Lower leg skin (tissue), 4 donors: ENCODE measurements around the gene PRICKLE2. TPM values are rescaled to one million over a fixed set of nuclear protein-coding genes. Genes with fewer than 3 reads are reported as not detected.

Source experiments
- DNase-seq, 2 donors: peaks; one replicate each; pipeline ENCODE4 v3.0.0-alpha.2; 2019; ENCODE audit warnings: low spot score in 2 of 2
- H3K4me3 ChIP-seq: fragments of 200-600 bp; sonication (generic); 2 replicates; pipeline ENCODE4 v1.5.1; 2017; ENCODE audit warnings: mild to moderate bottlenecking, low read depth; ENCODE audit not compliant: poor library complexity, severe bottlenecking
- CTCF ChIP-seq, 3 donors: fragments of 450-650 bp; IDR thresholded peaks; one replicate each; pipeline ENCODE4 v1.5.1; 2016; ENCODE audit warnings: antibody characterized with exemption in 3 of 3, mild to moderate bottlenecking in 3 of 3, moderate library complexity in 2 of 3
- POLR2A ChIP-seq, 2 donors: fragments of 450-650 bp; IDR thresholded peaks; one replicate each; pipeline ENCODE4 v1.6.1; 2016 to 2017; ENCODE audit warnings: antibody characterized with exemption in 2 of 2, mild to moderate bottlenecking in 1 of 2, moderate library complexity in 1 of 2
- WGBS, 2 donors: methylation state at CpG; one replicate each; pipeline ENCODE4 v1.1.5; 2018; 5-methylcytosine and 5-hydroxymethylcytosine counted together
- intact Hi-C: fragments of 100-400 bp; cut with DNase I; formaldehyde crosslinking; loops from one replicate; pipeline ENCODE4 v1.15.0; 2023; ENCODE audit warnings: low total_unique reads
- total RNA-seq, 4 donors: library from RNA; depleted of rRNA; stranded (reverse); fragments of >200 nt; gene quantifications; one replicate each; pipeline ENCODE4 v1.1.0, GENCODE V29; 2016

The PRICKLE2 gene
- total RNA-seq, 4 donors from 2014 or later = 10.2 to 18.7 (median 11.7) TPM

GRCh38 chr3:64138046-64138445 lies 87.2 kb downstream of the PRICKLE2 start:
- H3K4me3 ChIP-seq = no peak overlapping the region
- DNase-seq = no peak
- intact Hi-C loops = no loop called here
- TF ChIP-seq CTCF (IDR thresholded peaks at IDR 0.05) = no peak
- WGBS, 2 donors = 48 to 52% methylated on average over 1 of the region's 1 CpG

GRCh38 chr3:64134882-64135281 lies 90.4 kb downstream of the PRICKLE2 start:
- DNase-seq = no peak
- intact Hi-C loops = no loop called here
- TF ChIP-seq CTCF (IDR thresholded peaks at IDR 0.05) (no peak), POLR2A (IDR thresholded peaks at IDR 0.05) (no peak)
- no peak overlapping the region for H3K4me3 ChIP-seq
- WGBS, 2 donors = 83 to 91% methylated on average over 3 of the region's 3 CpGs

GRCh38 chr3:64133987-64134386 lies 91.3 kb downstream of the PRICKLE2 start:
- WGBS, 2 donors = 97 to 98% methylated on average over 6 of the region's 6 CpGs
- DNase-seq = no peak
- H3K4me3 ChIP-seq = no peak overlapping the region
- intact Hi-C loops = no loop called here
- TF ChIP-seq CTCF (IDR thresholded peaks at IDR 0.05) = no peak
- TF ChIP-seq POLR2A (IDR thresholded peaks at IDR 0.05) = no peak

GRCh38 chr3:64133272-64133671 lies 92.0 kb downstream of the PRICKLE2 start:
- intact Hi-C loops = no loop called here
- TF ChIP-seq POLR2A (IDR thresholded peaks at IDR 0.05) (no peak), CTCF (IDR thresholded peaks at IDR 0.05) (no peak)
- WGBS, 2 donors = 47 to 67% methylated on average over 2 of the region's 2 CpGs
- no peak for DNase-seq
- H3K4me3 ChIP-seq = no peak overlapping the region

GRCh38 chr3:64131725-64132469 lies 93.4 kb downstream of the PRICKLE2 start:
- intact Hi-C loops = no loop called here
- H3K4me3 ChIP-seq = no peak overlapping the region
- DNase-seq = no peak
- whole genome bisulfite sequencing, 2 donors = 84 to 88% methylated on average over 2 of the region's 2 CpGs
- TF ChIP-seq CTCF (IDR thresholded peaks at IDR 0.05) (no peak), POLR2A (IDR thresholded peaks at IDR 0.05) (no peak)

- DNase-seq = no peak
- no peak for TF ChIP-seq CTCF (IDR thresholded peaks at IDR 0.05)
- H3K4me3 ChIP-seq = no peak overlapping the region
- WGBS, 2 donors = 89 to 100% methylated on average over 1 of the region's 1 CpG
- intact Hi-C loops = no loop called here
Observed at GRCh38 chr3:64130436-64130835, 94.8 kb downstream of the PRICKLE2 start.
